ENCODE results near the gene RIMBP2.

GRCh38 chr12:130495156-130495555, 220.9 kb downstream of the RIMBP2 start:
- TF ChIP-seq POLR2AphosphoS5 (IDR thresholded peaks at IDR 0.05; ENCODE audit: insufficient read depth in 1 of 2, low read depth in 1 of 2) = no peak
- TF ChIP-seq, protein P1, sequence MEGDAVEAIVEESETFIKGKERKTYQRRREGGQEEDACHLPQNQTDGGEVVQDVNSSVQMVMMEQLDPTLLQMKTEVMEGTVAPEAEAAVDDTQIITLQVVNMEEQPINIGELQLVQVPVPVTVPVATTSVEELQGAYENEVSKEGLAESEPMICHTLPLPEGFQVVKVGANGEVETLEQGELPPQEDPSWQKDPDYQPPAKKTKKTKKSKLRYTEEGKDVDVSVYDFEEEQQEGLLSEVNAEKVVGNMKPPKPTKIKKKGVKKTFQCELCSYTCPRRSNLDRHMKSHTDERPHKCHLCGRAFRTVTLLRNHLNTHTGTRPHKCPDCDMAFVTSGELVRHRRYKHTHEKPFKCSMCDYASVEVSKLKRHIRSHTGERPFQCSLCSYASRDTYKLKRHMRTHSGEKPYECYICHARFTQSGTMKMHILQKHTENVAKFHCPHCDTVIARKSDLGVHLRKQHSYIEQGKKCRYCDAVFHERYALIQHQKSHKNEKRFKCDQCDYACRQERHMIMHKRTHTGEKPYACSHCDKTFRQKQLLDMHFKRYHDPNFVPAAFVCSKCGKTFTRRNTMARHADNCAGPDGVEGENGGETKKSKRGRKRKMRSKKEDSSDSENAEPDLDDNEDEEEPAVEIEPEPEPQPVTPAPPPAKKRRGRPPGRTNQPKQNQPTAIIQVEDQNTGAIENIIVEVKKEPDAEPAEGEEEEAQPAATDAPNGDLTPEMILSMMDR (IDR thresholded peaks at IDR 0.05) = no peak

Measured in vagina (tissue), 2 donors.